HEK293 (cell line): ENCODE data around the gene DPPA3.

Source experiments
- ZBTB20 ChIP-seq: fragments of 450-650 bp; formaldehyde crosslinking; IDR thresholded peaks from 2 replicates; pipeline ENCODE4 v1.5.1; 2016; ENCODE audit warnings: missing biosample characterization, missing genetic modification characterization
- ZNF292 ChIP-seq: fragments of 450-650 bp; formaldehyde crosslinking; IDR thresholded peaks from 2 replicates; pipeline ENCODE4 v1.5.1; 2016; ENCODE audit warnings: low read depth, missing biosample characterization, missing genetic modification characterization, borderline replicate concordance
- TF ChIP-seq, protein P1 (sequence below): fragments of 450-650 bp; formaldehyde crosslinking; IDR thresholded peaks from 2 replicates; pipeline ENCODE4 v1.5.1; 2016; ENCODE audit warnings: missing biosample characterization, missing genetic modification characterization

- TF ChIP-seq ZNF292 (tag by site-specific recombination): no peak
- no peak for TF ChIP-seq ZBTB20 (tag by site-specific recombination)
- TF ChIP-seq, protein P1, sequence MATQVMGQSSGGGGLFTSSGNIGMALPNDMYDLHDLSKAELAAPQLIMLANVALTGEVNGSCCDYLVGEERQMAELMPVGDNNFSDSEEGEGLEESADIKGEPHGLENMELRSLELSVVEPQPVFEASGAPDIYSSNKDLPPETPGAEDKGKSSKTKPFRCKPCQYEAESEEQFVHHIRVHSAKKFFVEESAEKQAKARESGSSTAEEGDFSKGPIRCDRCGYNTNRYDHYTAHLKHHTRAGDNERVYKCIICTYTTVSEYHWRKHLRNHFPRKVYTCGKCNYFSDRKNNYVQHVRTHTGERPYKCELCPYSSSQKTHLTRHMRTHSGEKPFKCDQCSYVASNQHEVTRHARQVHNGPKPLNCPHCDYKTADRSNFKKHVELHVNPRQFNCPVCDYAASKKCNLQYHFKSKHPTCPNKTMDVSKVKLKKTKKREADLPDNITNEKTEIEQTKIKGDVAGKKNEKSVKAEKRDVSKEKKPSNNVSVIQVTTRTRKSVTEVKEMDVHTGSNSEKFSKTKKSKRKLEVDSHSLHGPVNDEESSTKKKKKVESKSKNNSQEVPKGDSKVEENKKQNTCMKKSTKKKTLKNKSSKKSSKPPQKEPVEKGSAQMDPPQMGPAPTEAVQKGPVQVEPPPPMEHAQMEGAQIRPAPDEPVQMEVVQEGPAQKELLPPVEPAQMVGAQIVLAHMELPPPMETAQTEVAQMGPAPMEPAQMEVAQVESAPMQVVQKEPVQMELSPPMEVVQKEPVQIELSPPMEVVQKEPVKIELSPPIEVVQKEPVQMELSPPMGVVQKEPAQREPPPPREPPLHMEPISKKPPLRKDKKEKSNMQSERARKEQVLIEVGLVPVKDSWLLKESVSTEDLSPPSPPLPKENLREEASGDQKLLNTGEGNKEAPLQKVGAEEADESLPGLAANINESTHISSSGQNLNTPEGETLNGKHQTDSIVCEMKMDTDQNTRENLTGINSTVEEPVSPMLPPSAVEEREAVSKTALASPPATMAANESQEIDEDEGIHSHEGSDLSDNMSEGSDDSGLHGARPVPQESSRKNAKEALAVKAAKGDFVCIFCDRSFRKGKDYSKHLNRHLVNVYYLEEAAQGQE (tag by site-specific recombination): no peak
Measured at GRCh38 chr12:7719946-7720730, 8.9 kb downstream of the DPPA3 start.
